SIG-M5 (cell line): ENCODE results near the gene SLC19A1.

Experiments
- DNase-seq: peaks from one replicate; lab custom pipeline; 2025; lab: John Stamatoyannopoulos, UW

SLC19A1 gene

DNA sequence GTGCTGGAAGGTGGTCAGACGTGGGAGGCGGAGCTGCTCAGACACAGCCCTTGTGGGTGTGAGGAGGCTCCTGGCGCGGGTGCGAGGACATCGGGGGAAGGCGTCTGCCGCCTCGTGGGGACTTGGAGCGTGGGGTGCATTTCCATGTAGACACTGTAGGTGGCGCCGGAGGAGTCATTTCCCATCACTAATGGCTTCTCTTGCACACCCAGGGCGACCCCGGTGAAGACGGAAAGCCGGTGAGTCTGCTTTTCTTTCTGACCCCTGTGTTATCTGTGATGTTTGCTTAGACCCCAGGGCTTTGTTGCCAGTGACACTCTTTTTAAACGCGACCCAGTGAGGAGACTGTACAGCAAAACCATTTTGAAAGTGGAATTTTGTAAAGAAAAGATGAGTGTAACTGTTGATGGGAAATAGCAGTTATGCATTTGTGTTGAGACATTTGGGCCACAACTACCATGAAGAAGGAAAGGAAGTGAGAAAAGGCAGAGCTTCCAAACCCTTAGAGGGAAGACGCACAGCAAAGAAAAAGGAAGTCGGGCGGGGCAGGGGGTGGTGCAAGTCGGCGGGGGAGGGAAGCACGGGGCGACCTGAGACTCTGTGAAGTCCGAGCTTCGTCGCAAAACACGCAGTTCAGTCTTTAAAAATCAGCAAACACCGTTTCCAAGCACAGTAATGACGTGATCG lies 64.0 kb downstream of the SLC19A1 start:
- peak; percentile 40 for DNase-seq

DNA sequence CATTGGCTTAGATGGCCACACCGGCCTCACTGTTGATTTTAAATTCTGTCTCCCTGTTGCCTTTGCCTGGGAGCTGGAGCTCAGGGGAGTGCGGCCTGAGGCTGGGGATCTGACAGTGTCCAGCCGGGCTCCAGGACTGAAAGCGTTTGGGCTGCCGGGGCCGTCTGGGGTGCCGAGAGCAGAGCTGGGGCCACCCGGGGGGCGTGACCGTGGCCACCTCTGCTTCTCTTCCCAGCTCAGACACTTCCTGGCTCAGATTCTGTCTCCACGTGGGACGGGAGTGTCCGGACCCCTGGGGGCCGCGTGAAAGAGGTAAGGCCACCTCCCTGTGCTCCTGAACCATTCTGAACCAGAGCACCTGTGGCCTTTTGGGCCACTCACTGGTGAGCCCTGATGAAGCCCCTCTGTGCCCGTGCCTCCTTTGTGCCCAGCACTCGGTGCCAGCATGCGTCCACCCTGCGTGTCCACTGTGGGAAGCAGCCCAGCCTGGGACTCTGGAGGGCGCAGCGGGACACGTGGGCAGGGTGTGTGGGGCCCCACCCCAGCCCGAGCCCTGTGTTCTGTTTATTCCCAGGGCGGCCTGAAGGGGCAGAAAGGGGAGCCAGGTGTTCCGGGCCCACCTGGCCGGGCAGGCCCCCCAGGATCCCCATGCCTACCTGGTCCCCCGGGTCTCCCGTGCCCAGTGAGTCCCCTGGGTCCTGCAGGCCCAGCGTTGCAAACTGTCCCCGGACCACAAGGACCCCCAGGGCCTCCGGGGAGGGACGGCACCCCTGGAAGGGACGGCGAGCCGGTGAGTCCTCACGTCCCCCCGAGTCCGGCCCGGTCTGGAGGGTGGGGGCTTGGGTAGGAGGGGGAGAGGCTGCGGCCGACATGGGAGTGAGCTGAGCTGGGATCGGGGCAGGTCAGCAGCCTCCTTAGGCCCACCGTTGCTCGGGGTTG lies 64.8 kb downstream of the SLC19A1 start:
- no peak for DNase-seq

DNA sequence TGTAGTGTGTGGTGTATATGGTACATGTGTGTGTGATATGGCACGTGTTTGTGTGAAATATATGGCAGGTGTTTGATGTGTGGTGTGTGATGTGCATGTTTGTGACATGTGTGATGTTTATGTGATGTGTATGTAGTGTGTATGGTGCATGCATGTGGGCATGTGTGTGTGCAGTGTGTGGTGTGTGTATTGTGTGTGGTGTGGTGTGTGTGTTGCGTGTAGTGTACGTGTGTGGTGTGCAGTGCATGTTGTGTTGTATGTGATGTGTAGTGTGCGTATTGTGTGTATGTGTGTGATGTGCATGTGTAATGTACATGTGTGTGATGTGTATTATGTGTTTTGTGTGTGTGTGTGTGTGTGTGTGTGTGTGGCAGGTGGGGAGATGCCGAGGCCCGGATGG lies 65.7 kb downstream of the SLC19A1 start:
- DNase-seq, result no peak

DNA sequence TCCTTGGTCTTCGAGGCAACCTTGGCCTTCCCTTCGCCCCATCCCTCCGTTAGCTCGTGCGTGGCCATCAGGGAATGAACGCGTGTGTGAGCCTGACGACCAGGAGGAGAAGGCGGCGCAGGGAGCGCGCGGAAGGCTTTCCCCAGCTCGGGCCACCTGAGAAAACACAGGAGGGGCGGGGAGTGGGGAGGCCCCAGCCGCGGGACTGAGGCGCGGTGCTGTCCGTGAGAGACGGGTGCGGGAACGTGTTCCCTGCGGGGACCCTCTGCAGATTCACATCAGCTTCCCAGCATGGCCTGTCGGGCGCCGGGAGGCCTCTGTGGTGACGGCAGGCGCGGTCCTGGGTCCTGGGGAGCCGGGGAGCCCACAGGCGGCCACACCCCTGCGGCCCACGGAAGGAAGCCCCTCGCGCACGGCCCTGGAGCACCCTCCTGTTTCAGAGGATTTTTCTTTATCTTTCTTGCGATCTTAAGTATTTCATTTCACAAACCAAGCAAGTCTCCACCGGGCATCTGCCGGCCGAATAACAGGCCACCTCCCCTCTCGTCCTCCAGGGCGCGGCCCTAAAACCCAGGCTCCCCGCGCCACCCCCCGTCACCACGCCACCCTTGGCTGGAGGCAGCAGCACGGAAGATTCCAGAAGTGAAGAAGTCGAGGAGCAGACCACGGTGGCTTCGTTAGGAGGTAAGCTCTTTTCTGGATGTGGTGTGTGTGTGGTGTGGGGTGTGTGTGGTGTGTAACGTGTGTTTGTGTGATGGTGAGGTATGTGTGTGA lies 66.3 kb downstream of the SLC19A1 start:
- DNase-seq, result no peak

DNA sequence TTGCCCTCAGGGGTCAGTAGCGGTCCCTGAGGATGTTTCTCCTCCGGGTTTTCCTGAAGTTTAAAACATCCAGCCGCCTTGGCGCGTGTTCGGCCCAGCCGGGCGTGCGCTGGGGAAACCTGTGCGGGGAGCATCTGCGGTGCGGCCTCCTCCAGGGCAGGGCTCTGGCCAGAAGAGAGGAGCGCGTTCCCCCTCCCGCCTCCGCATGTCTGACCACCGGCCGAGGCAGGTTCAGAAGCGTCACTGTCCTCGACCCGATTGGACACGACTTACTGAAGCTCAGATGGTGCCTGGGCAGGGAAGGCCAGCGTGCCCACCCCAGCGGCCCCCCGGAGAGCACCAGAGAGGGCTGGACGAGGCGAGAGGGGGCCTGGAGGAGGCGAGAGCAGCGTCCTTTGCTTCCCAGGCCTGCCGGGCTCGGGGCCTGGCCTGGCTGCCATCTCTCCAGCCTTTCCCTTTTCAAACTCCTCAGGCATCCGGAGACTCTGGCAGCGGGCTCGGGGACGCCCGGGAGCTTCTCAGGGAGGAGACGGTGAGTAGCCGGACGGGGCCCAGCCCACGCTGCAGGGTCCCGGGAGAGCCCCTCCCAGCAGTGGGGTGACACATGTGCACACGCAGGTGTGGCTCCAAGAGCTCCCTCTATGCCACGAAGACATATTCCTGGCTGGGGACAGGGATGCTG lies 67.1 kb downstream of the SLC19A1 start:
- no peak for DNase-seq

DNA sequence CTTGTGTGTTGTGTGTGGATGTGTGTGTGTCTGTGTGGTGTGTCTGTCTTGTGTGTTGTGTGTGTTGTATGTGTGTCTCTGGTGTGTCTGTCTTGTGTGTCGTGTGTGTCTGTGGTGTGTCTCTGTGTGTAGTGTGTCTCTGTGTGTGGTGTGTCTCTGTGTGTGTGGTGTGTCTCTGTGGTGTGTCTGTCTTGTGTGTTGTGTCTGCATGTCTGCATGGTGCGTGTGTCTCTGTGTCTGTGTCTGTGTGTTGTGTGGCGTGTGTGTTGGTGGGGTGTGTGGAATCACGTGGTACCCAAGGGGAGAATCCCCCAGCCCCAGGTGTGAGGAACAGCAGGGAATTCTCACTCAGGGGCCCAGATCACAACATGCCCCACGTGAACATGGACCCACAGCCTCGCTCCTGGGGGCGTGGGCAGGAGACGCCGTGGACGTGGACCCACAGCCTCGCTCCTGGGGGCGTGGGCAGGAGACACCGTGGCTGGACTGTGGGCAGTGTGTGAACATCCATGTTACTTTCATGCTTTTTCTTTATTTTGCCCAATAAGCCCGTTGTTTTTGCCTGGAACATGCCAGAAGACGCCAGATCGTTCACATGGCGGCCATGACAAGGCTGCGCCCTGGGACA lies 67.8 kb downstream of the SLC19A1 start:
- DNase-seq, result no peak

DNA sequence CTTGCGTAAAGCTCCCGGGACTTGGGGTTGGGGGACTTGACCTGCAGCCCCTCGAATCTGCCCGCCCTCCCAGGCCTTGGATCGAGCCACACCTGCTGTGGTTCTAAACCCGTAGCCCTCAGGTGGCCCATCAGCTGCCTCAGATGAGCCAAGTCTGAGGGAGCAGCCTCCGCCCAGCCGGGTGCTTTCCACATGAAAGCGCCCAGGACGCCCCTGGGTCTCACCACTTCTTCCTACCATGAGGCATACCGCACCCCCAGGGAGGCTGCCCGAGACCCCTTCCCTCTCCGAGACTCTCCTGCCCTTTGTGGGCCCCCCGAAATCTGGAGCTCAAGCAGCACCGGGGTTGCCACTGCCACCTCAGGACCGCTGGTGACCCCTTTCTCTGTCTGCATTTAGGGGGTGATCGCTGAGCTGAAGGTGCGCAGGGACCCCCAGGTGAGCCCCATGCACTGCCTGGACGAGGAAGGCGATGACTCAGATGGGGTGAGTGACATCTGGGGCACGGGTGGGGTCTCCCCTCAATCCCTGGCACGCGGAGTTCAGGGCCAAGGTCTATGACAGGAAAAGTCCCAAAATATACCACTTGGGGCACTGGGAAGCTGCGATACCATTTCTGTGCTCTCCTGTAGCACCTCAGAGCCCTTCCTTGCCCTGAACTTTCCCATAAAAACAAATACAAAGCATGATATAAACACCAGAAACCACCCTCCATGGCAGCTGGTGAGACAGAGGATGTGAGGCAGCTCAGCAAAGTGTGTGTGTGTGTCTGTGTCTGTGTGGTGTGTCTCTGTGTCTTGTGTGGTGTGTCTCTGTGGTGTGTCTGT lies 68.5 kb downstream of the SLC19A1 start:
- DNase-seq, result no peak

DNA sequence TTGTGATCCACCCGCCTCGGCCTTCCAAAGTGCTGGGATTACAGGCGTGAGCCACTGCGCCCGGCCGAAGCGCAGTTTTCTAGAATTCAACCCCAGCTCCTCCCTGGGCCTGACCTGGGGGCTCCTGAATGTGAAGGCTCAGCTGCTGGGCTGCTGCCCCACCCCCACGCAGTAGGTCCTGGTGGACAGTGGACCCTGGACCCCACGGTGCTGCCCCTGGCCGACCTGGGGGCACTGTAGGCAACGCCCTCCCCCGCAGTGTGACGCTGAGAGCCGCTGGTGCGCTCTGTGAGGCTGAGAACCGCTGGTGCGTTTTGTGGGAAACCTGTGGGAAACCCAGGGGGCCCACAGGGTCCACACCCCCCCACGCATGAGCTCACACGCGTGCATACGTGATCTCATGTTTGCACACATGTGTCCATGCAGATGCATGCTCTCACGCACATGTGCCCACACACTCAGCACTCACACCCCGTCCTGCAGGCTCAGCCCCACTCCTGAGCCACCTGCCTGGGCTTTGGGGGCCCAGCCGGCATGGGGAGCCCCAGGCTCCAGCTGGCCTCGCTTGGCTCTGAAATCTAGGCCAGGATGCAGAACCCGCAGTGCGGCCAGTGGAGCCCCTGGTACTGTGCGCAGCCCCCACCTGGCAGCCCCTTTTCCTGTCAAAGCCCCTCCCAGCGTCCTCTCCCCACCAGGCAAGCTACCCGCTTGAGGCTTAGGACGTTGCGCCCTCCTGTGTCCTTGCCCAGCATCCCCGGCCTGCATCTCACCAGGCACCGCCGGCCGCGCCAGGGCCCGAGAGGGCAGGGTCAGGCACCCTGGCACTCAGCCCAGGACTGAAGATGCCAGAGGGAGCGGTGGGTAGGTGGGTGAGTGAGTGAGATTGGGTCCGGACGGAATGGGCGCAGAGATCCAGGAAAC lies 69.5 kb downstream of the SLC19A1 start:
- no peak for DNase-seq

DNA sequence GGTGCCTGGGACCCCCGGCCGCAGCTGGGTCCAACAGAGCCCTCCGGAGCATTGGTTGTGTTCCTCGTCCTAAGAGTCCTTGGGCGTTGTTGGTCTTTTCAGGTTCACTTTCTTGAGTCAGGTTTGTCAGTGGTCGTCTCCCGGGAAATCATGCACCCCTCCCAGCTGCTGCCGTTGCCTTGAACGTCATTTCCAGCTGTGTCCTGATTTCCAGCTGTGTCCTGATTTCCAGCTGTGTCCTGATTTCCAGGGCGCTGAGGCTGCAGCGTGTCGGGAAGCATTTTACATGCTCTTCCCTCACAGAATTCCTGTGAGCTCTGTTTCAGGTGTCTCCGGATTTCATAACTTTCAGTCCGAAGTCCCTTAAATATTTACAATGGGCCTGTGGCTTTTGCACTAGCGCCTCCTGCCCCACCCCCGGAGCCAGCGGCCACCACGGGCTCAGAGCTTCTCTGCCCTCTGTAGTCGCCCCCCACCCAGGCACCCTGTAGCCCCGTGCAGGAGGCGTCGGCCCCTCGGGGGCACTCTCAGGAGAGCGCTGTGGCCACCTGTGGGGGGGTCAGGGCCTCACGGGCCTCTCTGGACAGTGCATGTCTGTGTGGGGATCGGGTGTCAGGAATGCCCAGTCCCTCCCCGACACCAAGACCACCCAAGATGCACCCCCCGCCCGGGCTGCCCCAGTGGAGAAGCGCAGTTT lies 70.6 kb downstream of the SLC19A1 start:
- DNase-seq, result no peak

DNA sequence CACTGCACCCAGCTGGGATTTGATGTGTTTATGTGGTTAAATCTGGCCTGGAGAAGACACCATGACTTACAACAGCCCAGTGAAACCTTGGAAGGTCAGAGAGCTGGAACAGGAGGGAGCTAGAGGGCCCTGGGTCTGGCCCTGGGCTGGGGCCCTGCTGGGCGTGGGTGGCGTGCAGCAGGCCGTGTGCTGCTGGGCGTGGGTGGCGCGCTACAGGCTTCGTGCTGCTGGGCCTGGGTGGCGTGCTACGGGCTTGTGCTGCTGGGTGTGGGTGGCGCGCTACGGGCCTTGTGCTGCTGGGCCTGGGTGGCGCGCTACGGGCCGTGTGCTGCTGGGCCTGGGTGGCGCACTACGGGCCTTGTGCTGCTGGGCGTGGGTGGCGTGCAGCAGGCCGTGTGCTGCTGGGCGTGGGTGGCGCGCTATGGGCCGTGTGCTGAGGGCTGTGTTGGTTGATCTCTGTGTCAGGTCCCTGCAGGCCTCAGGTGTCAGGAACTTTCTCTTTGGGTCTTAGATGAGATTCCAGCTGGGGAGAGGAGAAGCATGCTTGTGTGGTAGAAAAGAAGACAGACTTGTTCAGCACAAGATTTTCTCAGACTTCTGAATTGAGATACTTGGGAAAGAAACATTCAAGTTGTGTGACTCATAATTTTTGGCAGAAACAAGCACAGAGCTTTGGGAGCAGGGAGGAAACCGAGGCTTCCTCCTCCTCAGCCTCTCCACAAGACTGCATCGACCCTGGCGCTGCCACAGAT lies 71.3 kb downstream of the SLC19A1 start:
- DNase-seq, result no peak

DNA sequence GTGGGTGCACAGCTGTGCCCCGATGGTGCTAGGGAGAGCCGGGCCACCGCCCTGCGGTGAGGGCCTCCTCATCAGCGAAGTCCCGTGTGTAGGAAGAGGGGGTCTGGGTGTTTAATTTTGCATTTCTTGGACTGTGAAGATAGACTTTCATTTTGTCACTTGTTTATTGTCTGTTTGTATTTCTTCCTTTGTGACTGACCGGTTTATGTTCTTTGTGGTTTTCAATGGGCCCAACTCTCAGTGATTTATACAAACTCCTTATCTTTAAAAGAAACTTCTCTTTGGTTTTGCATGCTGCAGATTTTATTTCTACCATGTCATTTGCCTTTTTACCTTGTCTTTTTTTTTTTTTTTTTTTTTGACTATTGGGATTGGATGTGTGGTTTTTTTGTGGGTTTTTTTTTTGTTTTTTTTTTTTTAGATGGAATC lies 72.1 kb downstream of the SLC19A1 start:
- DNase-seq, result no peak

DNA sequence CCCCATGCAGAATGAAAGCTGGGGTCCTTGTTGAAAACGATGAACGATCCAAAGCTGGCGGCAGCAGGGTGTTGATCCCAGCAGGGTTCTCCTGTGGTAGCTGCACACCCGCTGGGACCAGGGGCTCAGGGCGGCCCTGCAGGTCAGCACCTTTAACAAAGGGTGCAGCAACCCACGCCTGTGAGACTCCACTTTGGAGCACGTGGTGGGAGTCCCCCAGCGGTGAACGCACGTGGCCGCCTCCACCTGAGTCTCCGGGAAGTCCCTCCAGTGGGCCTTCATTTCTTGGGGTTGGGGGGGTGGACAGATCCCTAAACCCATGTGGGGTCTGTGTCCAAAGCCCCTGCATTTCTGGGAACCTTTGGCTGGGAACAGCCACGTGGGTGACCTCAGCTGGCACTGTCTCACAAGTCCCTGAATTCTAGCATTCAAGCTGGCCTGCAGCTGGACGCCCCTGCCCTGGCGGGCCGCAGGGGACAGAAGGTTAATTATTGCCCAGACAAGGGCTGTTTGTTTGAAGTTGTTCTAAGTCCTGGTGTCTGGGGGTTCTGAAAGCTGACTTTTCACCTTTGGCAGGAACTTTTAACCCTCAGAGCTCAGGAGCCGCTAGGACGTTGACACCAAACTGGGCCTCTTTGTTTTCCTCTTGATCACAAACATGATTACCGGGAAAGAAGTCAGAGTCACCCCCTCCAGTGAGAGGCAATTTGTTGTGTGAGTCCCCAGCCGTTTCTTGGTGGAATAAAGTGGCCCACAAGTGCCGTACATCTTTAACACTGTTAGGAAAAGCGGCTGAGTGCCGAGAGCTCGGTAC lies 72.8 kb downstream of the SLC19A1 start:
- DNase-seq, result no peak

DNA sequence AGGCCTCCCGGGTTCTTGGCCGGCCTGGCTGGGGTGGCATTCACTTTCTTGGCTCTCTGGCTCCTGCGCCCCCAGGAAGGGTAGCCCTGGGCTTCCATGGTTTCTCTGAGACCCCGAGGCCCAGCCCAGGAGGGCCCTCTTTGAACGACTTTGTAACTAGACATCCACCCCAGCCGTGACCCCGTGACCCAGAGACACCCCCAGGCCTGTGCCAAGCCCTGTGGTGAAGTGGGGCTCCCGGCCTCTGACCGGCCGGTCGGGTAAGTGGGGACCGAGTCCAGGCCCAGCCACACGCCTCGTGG lies 73.3 kb downstream of the SLC19A1 start:
- DNase-seq, result no peak

DNA sequence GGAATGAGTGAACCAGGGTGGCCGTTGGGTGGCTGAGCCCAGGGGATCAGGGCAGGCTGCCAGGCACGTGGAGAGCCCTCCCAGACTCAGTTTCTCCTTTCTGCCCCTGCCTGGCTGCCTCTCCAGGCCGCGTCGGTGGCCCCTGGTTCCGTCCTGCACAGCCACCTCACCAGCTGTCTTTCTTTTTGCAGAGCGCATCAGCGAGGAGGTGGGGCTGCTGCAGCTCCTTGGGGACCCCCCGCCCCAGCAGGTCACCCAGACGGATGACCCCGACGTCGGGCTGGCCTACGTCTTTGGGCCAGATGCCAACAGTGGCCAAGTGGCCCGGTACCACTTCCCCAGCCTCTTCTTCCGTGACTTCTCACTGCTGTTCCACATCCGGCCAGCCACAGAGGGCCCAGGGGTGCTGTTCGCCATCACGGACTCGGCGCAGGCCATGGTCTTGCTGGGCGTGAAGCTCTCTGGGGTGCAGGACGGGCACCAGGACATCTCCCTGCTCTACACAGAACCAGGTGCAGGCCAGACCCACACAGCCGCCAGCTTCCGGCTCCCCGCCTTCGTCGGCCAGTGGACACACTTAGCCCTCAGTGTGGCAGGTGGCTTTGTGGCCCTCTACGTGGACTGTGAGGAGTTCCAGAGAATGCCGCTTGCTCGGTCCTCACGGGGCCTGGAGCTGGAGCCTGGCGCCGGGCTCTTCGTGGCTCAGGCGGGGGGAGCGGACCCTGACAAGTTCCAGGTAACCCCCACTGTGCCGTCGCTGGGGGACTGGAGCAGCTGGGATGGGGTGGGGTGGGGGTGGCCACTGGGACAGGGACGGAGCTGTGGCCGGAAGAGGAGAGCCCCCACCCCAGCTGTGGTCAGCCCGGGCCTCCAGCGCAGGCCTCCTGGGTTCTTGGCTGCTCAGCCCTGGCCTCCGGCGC lies 73.9 kb downstream of the SLC19A1 start:
- DNase-seq, result no peak

DNA sequence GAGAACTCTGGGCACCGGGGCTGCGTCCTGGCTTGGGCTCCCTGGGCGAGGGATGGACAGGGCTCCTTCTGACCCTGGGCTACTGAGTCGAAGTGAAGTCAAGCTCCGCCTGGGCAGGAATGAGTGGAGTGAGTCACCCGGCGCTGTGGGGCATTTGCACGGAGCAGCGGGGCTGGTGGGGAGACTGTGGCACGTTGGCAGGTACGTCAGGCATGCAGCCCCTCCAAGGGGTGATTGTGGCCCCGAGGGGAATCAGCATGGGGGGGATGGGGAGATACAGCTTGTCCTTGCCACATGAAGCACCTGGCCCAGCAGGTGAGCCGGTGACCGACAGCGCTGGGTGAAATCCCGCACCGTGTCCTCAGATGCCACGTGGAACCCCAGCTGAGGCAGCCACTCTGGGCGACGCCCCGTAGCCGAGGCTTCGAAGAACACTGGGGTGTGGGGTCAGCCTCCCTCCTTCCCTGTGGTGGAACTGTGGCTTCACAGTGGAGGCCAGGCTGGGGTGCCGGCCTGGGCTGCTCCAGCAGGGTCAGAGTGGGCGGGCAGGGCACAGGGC lies 74.9 kb downstream of the SLC19A1 start:
- no peak for DNase-seq
